ENCODE measurements around the gene KIF26B.

KIF26B gene

DNA sequence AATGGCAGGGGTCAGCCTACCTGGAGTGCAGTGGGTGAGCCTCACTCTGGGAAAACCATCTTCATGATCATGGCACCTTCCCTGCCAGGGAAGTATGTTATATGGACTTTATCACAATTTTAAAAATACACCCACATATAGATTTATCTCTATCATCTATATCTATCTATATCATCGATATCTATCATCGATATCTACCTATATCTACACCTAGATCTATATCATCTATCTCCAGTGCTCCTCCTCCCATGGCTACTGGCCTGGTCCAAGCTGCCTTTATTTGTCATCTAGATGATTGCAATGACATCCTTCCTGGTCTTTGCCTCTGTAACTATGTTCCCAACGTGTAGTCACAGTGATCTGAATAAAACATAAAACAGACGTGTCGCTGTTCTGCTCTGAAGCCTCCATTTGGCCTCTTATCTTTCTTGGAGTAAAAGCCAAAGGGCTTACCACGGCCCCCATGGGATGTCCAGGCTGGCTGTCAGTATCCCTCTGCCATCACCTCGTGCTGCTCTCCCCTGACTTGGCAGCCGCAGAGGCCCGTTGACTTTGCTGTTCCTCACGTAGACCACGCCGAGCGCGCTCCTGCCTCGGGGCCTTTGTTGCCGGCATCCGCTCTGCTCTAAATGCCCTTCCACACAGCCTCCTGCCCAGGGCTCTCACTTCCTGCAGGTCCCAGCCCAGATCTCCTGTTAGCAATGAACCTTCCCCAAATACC, 20.6 kb upstream of the KIF26B start:
- no peak for DNase-seq

GRCh38 chr1:245142171-245142798, 12.5 kb upstream of the KIF26B start:
- DNase-seq, result no peak

DNA sequence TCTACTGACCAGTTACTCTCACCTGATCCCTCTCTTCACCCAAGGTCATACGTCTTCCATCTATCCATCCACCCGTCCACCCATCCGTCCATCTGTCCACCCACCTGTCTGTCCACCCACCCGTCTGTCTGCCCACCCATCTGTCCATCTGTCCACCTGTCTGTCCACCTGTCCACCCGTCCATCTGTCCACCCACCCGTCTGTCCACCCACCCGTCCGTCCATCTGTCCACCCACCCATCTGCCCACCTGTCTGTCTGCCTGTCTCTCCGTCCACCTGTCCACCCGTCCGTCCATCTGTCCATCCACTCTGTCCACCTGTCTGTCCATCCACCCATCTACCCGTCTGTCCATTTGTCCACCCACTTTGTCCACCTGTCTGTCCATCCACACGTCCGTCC, 11.8 kb upstream of the KIF26B start:
- DNase-seq, result no peak

- no peak for DNase-seq
Measured at GRCh38 chr1:245143849-245144248, 10.9 kb upstream of the KIF26B start.

DNA sequence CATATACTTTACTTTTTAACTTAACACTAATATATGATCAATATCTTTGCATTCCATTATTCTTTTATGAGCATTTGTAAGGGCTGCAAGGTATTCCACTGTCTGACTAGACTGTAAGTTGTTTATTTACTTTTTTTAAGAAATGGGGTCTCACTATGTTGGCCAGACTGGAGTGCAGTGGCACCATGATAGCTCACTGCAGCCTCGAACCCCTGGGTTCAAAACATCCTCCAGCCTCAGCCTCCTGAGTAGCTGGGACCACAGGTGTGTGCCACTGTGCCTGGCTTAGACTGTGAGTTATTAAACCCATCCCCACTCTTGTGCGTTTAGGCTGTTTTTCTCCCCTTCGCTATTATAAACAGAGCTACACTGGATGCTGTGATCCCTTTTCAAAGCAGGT, 6.7 kb upstream of the KIF26B start:
- no peak for DNase-seq

- no peak for DNase-seq
Measured at GRCh38 chr1:245148861-245149260, 5.9 kb upstream of the KIF26B start.

GRCh38 chr1:245153081-245153551, 1.7 kb upstream of the KIF26B start:
- peak; percentile 29 to 67 (median 42) for DNase-seq

GRCh38 chr1:245153552-245154428, 995 bp upstream of the KIF26B start:
- DNase-seq, result peak in 1 of 6 experiments; percentile 15

- peak in 1 of 6 experiments; percentile 10 for DNase-seq
Measured at GRCh38 chr1:245155272-245156040, 671 bp downstream of the KIF26B start.

DNA sequence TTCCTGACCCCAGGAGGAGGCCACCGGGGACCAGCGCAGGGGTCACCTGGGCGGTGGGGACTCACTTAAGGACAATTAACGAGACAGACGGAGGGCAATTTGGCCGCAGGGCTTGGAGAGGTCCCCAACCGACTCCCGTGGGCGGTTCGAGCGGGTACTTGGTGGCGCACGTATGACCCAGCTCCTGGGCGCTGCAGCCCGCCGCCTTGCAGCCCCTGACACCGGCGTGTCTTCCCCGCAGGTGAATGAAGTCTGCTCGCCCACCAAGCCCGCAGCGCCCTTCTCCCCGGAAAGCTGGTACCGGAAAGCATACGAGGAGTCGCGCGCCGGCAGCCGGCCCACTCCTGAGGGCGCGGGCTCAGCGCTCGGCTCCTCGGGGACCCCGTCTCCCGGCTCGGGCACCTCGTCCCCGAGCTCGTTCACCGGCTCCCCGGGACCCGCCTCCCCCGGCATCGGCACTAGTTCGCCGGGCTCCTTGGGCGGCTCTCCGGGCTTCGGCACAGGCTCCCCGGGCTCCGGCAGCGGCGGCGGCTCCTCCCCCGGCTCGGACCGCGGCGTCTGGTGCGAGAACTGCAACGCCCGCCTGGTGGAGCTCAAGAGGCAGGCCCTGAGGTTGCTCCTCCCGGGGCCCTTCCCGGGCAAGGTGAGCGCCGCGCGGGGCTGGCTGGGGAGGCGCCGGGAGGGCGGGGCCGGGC, 1.4 kb downstream of the KIF26B start:
- peak; percentile 19 to 57 (median 42) for DNase-seq

GRCh38 chr1:245156736-245157505, 2.1 kb downstream of the KIF26B start:
- DNase-seq, result no peak

DNA sequence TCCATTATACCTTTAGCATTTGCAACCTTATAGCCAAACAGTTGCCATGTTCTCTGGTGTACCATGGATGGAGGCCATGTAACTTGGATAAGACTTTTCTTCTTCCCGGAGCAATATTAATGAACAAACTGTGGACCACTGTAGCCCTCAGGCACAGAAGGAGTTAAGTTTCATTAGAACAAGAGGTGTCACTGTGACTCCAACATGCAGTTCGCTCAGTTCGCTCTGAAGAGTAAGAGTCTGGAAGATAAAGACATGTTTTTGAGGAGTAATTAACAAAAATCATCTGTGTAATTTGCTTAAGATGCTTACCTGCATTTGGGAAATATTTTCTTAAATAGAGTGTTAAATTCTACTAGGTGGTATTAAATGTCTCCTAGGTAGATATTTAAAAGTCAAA, 4.1 kb downstream of the KIF26B start:
- no peak for DNase-seq

DNA sequence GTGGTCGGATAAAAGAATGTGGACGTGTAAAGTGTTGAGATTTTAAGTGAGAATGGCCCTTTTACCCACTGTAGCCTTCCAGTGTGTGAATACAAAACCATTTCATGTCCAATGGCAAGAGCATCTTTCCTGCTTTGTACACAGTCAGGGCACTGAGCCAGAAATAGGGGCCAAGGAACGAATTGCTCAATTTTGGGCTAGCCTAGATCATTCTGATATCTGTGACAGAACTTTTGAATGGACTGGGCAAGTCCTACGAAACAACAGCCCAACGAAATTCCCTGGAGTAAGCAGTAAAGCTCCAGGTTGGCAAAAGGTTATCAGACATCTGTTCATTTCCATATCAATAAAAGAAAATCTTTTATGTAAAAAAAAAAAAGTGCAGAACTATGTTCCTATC, 5.5 kb downstream of the KIF26B start:
- DNase-seq, result no peak

- no peak for DNase-seq
Measured at GRCh38 chr1:245160741-245161400, 6.1 kb downstream of the KIF26B start.

DNA sequence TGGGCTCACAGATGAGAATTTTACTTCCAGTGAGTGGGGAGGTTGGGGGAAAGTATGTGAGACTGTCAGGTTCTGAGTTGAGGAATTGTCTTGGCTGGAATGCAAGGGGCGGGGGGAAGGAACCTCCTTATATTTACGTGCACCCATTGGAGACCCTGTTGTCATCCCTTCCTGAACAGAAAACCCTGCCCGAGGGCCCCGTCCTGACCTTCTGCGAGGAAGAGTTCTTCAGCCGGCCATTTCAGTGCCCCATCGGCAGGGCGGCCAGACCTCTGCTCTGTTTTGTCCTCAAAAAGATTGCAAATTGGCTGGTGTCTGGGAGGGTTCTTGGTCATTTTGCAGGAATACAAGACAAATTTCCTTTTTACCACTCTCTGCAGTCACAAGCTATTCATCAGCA, 7.1 kb downstream of the KIF26B start:
- DNase-seq, result no peak

DNA sequence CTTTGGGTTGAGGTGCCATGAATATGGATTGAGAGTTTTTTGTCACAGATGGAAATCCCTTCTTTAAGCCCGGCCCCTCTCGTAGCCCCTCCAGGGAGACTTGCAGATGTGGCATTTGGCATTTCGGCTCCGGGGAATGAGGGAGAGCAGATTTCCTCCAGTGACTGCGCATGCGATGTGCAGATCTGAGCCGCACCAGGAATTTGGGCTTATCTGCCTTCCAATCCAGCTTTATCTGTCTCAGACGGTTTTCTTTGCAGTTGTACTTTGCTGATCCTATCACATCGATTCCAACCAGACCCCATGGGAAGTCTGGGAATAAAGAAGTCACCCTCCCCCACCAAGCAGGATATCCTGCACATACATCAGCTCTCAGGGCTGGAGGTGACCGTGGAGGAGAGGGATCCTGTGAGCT, 11.7 kb downstream of the KIF26B start:
- no peak for DNase-seq

DNA sequence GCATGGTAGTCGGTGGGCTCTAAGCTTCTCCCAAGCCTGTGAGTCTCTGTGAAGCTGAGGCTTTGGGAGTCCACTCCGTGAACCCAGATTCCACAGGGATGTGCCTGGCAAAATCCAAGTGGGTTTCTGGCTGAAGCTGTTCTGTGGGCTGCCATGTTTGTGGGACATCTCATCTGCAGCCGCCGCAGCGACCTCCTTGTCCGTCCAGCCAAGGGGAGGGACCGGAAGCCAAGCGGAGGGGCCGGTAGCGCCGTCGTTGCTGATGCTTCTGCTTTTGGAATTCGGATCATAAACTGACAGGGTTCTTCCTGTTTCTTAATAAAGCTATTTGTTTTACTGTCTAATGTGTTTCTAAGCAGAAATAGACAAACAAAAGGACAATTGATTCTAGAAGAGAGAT, 13.3 kb downstream of the KIF26B start:
- no peak for DNase-seq

GRCh38 chr1:245168906-245169305, 14.1 kb downstream of the KIF26B start:
- no peak for DNase-seq

DNA sequence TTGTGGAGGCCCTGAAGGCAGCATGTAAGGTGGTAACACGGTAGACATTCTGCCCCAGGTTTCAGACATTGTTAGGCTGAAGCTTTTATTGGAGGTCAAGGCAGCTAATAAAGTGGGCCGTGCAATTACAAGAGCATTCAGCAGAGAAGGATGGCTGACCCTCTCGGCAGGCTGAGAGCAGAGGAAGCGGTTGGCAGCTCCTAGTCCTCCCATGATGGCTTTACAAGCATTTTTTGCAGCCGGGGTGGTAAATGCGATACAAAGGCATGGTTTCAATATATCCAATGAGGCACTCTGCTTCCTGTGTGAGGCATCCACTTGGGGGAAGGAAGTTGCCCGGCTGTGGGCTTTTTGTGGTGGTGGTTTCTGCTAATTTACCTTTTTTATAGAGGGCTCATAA, 14.6 kb downstream of the KIF26B start:
- DNase-seq, result no peak

DNA sequence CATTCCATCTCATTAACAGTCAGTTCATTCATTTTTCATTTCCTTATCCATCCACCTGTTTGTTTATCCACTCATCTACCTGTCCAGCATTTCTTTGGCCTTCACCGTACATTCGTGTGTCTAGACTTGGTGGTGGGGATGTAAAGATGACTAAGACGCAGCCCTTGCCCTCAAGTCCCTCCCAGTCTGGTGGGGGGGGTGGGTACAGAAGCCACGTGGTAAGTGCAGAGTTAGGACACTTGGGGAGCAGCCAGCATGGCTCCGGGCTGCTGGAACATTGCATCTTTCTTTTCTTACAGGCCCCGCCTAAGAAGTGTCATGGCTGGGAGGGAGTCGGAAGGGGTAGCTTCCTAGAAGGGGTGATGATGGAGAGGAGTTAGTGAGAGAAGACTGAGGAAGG, 17.2 kb downstream of the KIF26B start:
- DNase-seq, result no peak

DNA sequence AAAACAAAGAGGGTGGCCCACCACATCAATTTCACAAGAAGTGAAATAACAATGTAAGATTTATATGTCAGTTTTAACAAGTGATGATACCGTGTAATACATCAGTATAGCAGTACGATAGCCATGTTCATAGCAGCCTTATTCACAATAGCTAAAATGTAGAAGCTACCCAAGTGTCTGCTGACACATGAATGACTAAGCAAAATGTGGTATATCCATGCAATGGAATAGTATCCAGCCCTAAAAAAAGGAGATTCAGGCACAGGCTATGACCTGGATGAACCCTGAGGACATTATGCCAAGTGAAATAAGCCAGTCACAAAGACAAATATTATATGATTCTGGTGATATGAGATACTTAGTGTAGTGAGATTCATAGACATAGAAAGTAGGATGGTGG, 18.0 kb downstream of the KIF26B start:
- DNase-seq, result no peak
